NAMALWA (cell line): ENCODE data around the gene SMARCA2.

Experiments
- DNase-seq: peaks from one replicate; pipeline ENCODE4 v3.0.0-alpha.2; 2015; ENCODE audit warnings: low spot score

SMARCA2 gene

GRCh38 chr9:2043243-2043642 lies 28.1 kb downstream of the SMARCA2 start:
- no peak for DNase-seq

GRCh38 chr9:2043881-2044462 lies 28.8 kb downstream of the SMARCA2 start:
- DNase-seq: no peak

- DNase-seq: no peak
Measured at GRCh38 chr9:2047144-2047671, 32.1 kb downstream of the SMARCA2 start.

- no peak for DNase-seq
Measured at GRCh38 chr9:2047916-2048315, 32.8 kb downstream of the SMARCA2 start.

- DNase-seq: no peak
Measured at GRCh38 chr9:2050236-2050635, 35.1 kb downstream of the SMARCA2 start.

GRCh38 chr9:2053883-2054845 lies 39.0 kb downstream of the SMARCA2 start:
- DNase-seq: peak; percentile 82

- no peak for DNase-seq
Measured at GRCh38 chr9:2055203-2055658, 40.1 kb downstream of the SMARCA2 start.

GRCh38 chr9:2059274-2059929 lies 44.3 kb downstream of the SMARCA2 start:
- DNase-seq: no peak

- DNase-seq: no peak
Measured at GRCh38 chr9:2060424-2060823, 45.3 kb downstream of the SMARCA2 start.

- no peak for DNase-seq
Measured at GRCh38 chr9:2065704-2066103, 50.6 kb downstream of the SMARCA2 start.

GRCh38 chr9:2066312-2067273 lies 51.4 kb downstream of the SMARCA2 start:
- peak; percentile 6 for DNase-seq

- no peak for DNase-seq
Measured at GRCh38 chr9:2072752-2073405, 57.7 kb downstream of the SMARCA2 start.

GRCh38 chr9:2082772-2083171 lies 67.6 kb downstream of the SMARCA2 start:
- DNase-seq: no peak

- no peak for DNase-seq
Measured at GRCh38 chr9:2083479-2083878, 68.3 kb downstream of the SMARCA2 start.

- DNase-seq: no peak
Measured at GRCh38 chr9:2085716-2086115, 70.6 kb downstream of the SMARCA2 start.

GRCh38 chr9:2086116-2086515 lies 71.0 kb downstream of the SMARCA2 start:
- DNase-seq: no peak

GRCh38 chr9:2086971-2087370 lies 71.8 kb downstream of the SMARCA2 start:
- no peak for DNase-seq

- peak; percentile 80 for DNase-seq
Measured at GRCh38 chr9:2087500-2088313, 72.6 kb downstream of the SMARCA2 start.

GRCh38 chr9:2093920-2094597 lies 78.9 kb downstream of the SMARCA2 start:
- no peak for DNase-seq
